Kidney capillary endothelial cell (primary cell): ENCODE results near the gene LRP10.

Source experiments
- DNase-seq: peaks from one replicate; pipeline ENCODE4 v3.0.0-alpha.2; 2018; ENCODE audit warnings: low spot score

LRP10 gene

GRCh38 chr14:22919601-22919921, 48.0 kb downstream of the LRP10 start:
- no peak for DNase-seq

GRCh38 chr14:22920697-22921096, 49.2 kb downstream of the LRP10 start:
- no peak for DNase-seq

- DNase-seq, result no peak
These were observed 50.8 kb downstream of the LRP10 start for GRCh38 chr14:22922294-22922693.

GRCh38 chr14:22923746-22924145, 52.2 kb downstream of the LRP10 start:
- DNase-seq, result no peak

GRCh38 chr14:22925513-22925912, 54.0 kb downstream of the LRP10 start:
- no peak for DNase-seq

GRCh38 chr14:22926316-22926715, 54.8 kb downstream of the LRP10 start:
- no peak for DNase-seq

- DNase-seq, result peak; percentile 2
These were observed 56.9 kb downstream of the LRP10 start for GRCh38 chr14:22928237-22929103.

- peak; percentile 100 for DNase-seq
These were observed 57.8 kb downstream of the LRP10 start, which contains the start of gene PRMT5 for GRCh38 chr14:22929104-22929960. Gene PRMT5, minus strand, starts transcription at chr14:22929376. Its CDS starts 15 bp downstream, at chr14:22929361.

GRCh38 chr14:22929961-22930364, 58.4 kb downstream of the LRP10 start:
- no peak for DNase-seq
